Gastroesophageal sphincter (tissue), 4 donors: ENCODE data around the gene LRRFIP1. TPM values are rescaled to one million over a fixed set of nuclear protein-coding genes. Genes with fewer than 3 reads are reported as not detected.

ENCODE experiments used
- ATAC-seq: fragments of 150-250 bp; one replicate; pipeline ENCODE4 v1.9.1; 2016; ENCODE audit warnings: mild to moderate bottlenecking, moderate library complexity
- H3K27ac ChIP-seq, 4 donors: fragments of 200-600 bp; sonication (generic) in 3 of 4; 1 replicate in 3 of 4; 2 replicates in 1 of 4; pipeline ENCODE4 v1.5.1; 2016 to 2019
- H3K27me3 ChIP-seq: fragments of 200-600 bp; sonication (generic); one replicate; pipeline ENCODE4 v1.5.1; 2019
- H3K36me3 ChIP-seq, 2 donors: fragments of 200-600 bp; sonication (generic); one replicate each; pipeline ENCODE4 v1.5.1; 2019; ENCODE audit warnings: control low read depth in 1 of 2
- H3K4me1 ChIP-seq, 3 donors: fragments of 200-600 bp; sonication (generic); 1 replicate in 2 of 3; 2 replicates in 1 of 3; pipeline ENCODE4 v1.5.1; 2016 to 2019; ENCODE audit warnings: control low read depth in 2 of 3
- H3K4me3 ChIP-seq, 2 donors: fragments of 200-600 bp; sonication (generic); one replicate each; pipeline ENCODE4 v1.5.1; 2019; ENCODE audit warnings: mild to moderate bottlenecking in 1 of 2, moderate library complexity in 1 of 2
- H3K9me3 ChIP-seq, 3 donors: fragments of 200-600 bp; sonication (generic); one replicate each; pipeline ENCODE4 v1.5.1; 2017 to 2019; ENCODE audit warnings: control low read depth in 2 of 3
- EP300 ChIP-seq: sonication (generic); formaldehyde crosslinking; IDR thresholded peaks from one replicate; pipeline ENCODE4 v1.6.1; 2017; ENCODE audit warnings: antibody characterized with exemption, mild to moderate bottlenecking
- POLR2A ChIP-seq, 2 donors: fragments of 450-650 bp; IDR thresholded peaks; one replicate each; pipeline ENCODE4 v1.6.1; 2017; ENCODE audit warnings: antibody characterized with exemption in 2 of 2, mild to moderate bottlenecking in 2 of 2, moderate library complexity in 1 of 2
- POLR2AphosphoS5 ChIP-seq: sonication (generic); formaldehyde crosslinking; IDR thresholded peaks from one replicate; pipeline ENCODE4 v1.6.1; 2017; ENCODE audit warnings: antibody characterized with exemption
- WGBS, 2 donors: methylation state at CpG; one replicate each; pipeline ENCODE4 v1.1.5; 2018; ENCODE audit warnings: low coverage in 1 of 2; 5-methylcytosine and 5-hydroxymethylcytosine counted together
- total RNA-seq, 4 donors: library from RNA; depleted of rRNA; stranded (reverse); fragments of >200 nt; gene quantifications; one replicate each; pipeline ENCODE4 v1.1.0, GENCODE V29; 2016
- TF ChIP-seq, protein P1 (sequence below), 4 experiments: fragments of 200-600 bp in 2 of 4; fragments of 450-650 bp in 2 of 4; sonication (generic) in 1 of 4; IDR thresholded peaks; one replicate each; pipeline ENCODE4 v1.5.1; 2017 to 2019; ENCODE audit warnings: antibody characterized with exemption in 4 of 4, mild to moderate bottlenecking in 2 of 4, moderate library complexity in 2 of 4

Gene LRRFIP1
- total RNA-seq, 4 donors from 2014 or later: 164 to 225 (median 179) TPM

GRCh38 chr2:237743561-237744269, 116.3 kb downstream of the LRRFIP1 start:
- Histone ChIP-seq H3K4me1 (peaks cover 5 to 72% (median 40%) of the 10 kb centered on the region in 3 donors), H3K4me3 (no peak overlapping the region), H3K9me3 (no peaks in the 10 kb centered on the region), H3K27ac (peak overlapping the region; percentile 36 to 84 (median 78)), H3K36me3 (peaks cover 0 to 25% of the 10 kb centered on the region in 2 donors), H3K27me3 (no peaks in the 10 kb centered on the region)
- TF ChIP-seq POLR2AphosphoS5: peak; percentile 25
- no peak for TF ChIP-seq POLR2A (IDR thresholded peaks at IDR 0.05)
- TF ChIP-seq, protein P1, sequence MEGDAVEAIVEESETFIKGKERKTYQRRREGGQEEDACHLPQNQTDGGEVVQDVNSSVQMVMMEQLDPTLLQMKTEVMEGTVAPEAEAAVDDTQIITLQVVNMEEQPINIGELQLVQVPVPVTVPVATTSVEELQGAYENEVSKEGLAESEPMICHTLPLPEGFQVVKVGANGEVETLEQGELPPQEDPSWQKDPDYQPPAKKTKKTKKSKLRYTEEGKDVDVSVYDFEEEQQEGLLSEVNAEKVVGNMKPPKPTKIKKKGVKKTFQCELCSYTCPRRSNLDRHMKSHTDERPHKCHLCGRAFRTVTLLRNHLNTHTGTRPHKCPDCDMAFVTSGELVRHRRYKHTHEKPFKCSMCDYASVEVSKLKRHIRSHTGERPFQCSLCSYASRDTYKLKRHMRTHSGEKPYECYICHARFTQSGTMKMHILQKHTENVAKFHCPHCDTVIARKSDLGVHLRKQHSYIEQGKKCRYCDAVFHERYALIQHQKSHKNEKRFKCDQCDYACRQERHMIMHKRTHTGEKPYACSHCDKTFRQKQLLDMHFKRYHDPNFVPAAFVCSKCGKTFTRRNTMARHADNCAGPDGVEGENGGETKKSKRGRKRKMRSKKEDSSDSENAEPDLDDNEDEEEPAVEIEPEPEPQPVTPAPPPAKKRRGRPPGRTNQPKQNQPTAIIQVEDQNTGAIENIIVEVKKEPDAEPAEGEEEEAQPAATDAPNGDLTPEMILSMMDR (IDR thresholded peaks at IDR 0.05): peak in 3 of 4 experiments; percentile 12 to 42 (median 31)
- no peak for TF ChIP-seq EP300
- WGBS, 2 donors: 10 to 37% methylated on average over 2 to 4 of the region's 12 CpGs
- peak; percentile 37 for ATAC-seq

DNA sequence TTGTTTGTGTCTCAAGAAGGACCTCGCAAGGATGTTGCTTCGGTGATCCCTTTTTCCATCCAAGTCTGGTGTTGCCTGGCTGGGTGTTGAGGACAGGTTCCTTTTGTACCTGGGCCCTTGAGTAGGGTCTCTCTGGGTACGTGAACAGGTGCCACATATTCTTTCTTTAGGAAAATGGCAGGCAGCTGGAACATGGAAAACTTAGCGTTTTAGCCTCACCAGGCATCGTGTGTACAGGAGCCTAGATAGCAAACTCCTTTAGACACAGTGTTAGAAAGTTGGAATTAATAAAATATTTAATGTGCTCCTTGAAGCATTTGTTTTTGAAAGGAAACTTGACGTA, 116.9 kb downstream of the LRRFIP1 start:
- ATAC-seq: no peak
- H3K4me1 ChIP-seq: peaks cover 4 to 67% (median 36%) of the 10 kb centered on the region in 3 donors
- WGBS, 2 donors: 56 to 77% methylated on average over 6 of the region's 6 CpGs

DNA sequence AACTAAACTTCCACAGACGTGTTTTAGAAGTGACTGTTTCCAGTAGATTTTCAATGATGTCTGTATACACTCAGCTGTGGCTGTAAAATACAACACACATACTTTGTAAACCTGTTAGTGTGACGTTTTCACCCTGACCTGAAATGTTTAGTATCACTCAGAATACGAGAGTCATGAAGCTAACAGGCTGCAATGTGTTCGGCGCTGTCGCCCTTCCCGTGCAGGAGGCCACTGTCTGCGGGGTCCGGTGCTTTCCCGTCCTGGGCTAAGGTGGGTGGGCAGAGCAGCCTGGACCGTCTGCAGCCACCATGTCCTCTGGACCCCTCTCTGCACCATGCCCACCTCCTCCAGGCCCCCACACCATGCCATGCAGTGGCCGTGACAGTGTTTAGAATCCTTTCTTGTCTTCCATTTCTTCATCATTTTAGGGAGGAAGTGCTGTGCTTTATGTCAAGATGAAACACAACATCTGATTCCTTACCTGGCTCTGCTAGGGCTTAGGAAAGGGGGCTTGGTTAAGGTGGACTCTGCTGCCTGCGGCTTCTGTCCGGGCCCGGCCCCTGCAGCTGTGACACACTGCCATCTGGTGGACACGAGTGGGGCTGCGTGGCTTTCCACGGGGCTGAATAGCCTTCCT, 117.3 kb downstream of the LRRFIP1 start:
- H3K27ac ChIP-seq: peak overlapping the region in 3 of 4 donors; percentile 73 to 84 (median 84)
- H3K27me3 ChIP-seq: no peaks in the 10 kb centered on the region
- TF ChIP-seq POLR2A (IDR thresholded peaks at IDR 0.05): no peak
- TF ChIP-seq, protein P1 (IDR thresholded peaks at IDR 0.05): peak; percentile 96 to 99 (median 98)
- no peak for TF ChIP-seq EP300
- TF ChIP-seq POLR2AphosphoS5: peak; percentile 46
- peaks cover 4 to 65% (median 32%) of the 10 kb centered on the region in 3 donors for H3K4me1 ChIP-seq
- no peak overlapping the region for H3K4me3 ChIP-seq
- no peaks in the 10 kb centered on the region for H3K9me3 ChIP-seq
- peaks cover 0 to 35% of the 10 kb centered on the region in 2 donors for H3K36me3 ChIP-seq
- WGBS, 2 donors: 23 to 34% methylated on average over 11 to 14 of the region's 18 CpGs
- peak; percentile 80 for ATAC-seq

More for the DNA sequence above, 116.9 kb downstream of the LRRFIP1 start:
- H3K9me3 ChIP-seq: no peaks in the 10 kb centered on the region
- H3K4me3 ChIP-seq: no peak overlapping the region
- H3K27me3 ChIP-seq: no peaks in the 10 kb centered on the region
- H3K36me3 ChIP-seq: peaks cover 0 to 31% of the 10 kb centered on the region in 2 donors
- TF ChIP-seq, protein P1 (IDR thresholded peaks at IDR 0.05): no peak
- TF ChIP-seq POLR2AphosphoS5 (no peak), EP300 (no peak), POLR2A (IDR thresholded peaks at IDR 0.05) (no peak)
- peak overlapping the region; percentile 36 to 84 (median 78) for H3K27ac ChIP-seq

GRCh38 chr2:237745250-237745613, 117.8 kb downstream of the LRRFIP1 start:
- no peaks in the 10 kb centered on the region for H3K27me3 ChIP-seq
- H3K27ac ChIP-seq: peak overlapping the region in 2 of 4 donors; percentile 84
- no peaks in the 10 kb centered on the region for H3K9me3 ChIP-seq
- TF ChIP-seq EP300: no peak
- no peak for TF ChIP-seq POLR2A (IDR thresholded peaks at IDR 0.05)
- no peak for TF ChIP-seq POLR2AphosphoS5
- TF ChIP-seq, protein P1 (IDR thresholded peaks at IDR 0.05): no peak
- 38 to 46% methylated on average over 5 of the region's 5 CpGs for WGBS, 2 donors
- no peak for ATAC-seq
- H3K4me1 ChIP-seq: peaks cover 4 to 63% (median 30%) of the 10 kb centered on the region in 3 donors
- peaks cover 0 to 40% of the 10 kb centered on the region in 2 donors for H3K36me3 ChIP-seq
- no peak overlapping the region for H3K4me3 ChIP-seq
